Tongue (tissue), 2 donors: Measurements from ENCODE around the gene MCM8. TPM values are rescaled to one million over a fixed set of nuclear protein-coding genes. Genes with fewer than 3 reads are reported as not detected.

Source experiments
- DNase-seq: peaks from one replicate; pipeline ENCODE4 v3.0.0-alpha.2; 2015
- total RNA-seq: library from RNA; depleted of rRNA; stranded (reverse); fragments of >200 nt; gene quantifications from one replicate; pipeline ENCODE4 v1.2.3, GENCODE V29; 2014

Gene MCM8
- total RNA-seq, 1 donor from 2014 or later, result 13.5 TPM

DNA sequence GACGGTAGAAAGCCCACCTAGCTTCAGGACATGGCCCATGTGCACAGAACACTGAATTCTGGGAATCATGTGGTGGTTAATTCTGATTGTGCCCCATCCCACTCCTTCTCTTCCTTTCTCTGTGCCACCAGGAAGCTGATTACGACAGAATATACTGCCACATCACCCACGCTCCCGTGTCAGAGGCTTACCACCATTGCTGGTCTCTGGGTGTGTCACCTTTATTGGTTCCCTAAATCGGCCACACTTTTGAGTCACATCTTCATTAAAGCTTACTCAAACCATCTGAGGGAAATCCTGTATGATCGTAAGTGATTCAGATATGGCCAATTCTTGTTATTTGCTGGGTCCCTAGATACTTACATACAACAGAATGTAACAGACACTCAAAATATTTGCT, 3.2 kb upstream of the MCM8 start:
- no peak for DNase-seq

DNA sequence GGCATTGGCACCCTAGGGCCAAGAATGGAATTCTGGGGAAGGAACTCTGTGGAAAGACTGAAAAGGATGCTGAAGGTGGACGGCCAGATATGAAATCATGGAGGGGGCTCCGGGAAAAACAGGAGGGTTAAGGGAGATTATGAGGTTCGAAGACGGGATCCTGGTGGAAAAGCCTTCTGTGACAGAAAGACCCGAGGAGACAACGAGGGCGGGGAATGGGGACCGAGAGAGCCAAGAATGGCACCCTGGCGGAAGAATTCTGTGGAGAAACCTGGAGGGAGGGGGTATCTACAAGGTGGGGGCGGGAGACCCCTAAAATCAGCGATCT, 545 bp upstream of the MCM8 start:
- DNase-seq, result no peak

DNA sequence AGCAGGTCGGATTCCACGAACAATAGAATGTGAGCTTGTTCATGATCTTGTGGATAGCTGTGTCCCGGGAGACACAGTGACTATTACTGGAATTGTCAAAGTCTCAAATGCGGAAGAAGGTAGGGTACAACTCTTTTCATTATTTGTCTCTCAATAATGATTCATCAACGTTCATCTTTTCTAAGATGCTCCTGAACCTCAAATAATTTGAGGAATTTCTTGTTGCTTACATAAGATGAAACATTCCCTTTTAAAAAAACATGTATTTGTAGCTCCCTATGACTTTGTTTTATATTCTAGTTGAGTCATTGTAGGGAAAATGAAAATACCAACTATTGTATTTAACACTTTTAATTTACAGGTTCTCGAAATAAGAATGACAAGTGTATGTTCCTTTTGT, 17.0 kb downstream of the MCM8 start:
- DNase-seq, result no peak

DNA sequence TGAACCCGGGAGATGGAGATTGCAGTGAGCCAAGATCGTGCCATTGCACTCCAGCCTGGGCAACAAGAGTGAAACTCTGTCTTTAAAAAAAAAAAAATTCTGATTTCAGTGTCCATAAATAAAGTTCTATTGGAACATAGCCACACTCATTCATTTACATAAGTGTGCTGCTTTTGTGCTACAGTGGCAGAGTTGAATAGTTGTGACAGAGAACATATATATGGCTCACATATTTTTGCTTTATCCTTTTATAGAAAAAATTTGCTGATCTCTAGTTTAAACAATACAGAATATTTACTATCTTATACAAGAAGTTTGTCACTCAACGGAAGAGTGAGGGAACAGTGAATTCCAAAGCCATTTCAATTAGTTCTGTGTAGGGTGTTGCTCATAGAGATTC, 18.0 kb downstream of the MCM8 start:
- no peak for DNase-seq

DNA sequence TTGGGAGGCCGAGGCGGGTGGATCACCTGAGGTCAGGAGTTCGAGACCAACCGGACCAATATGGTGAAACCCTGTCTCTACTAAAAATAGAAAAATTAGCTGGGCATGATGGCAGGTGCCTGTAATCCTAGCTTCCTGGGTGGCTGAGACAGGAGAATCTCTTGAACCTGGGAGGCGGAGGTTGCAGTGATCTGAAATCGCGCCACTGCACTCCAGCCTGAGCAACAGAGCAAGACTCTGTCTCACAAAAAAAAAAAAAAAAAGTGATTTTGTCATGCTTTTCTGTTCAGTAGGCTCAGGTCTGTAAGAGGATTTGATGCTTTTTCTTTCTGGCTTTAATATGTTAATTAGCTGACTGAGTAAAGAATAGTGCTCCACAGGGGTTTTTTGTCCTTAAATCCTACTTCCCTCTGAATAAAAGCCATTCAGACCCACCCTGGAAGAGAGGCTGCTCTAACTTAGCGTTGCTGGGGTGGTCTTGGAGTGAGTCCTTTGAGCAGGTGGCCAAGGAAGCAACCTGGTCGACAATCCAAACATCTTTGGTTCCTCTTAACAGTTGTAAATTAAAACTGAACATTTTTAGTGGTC, 19.0 kb downstream of the MCM8 start:
- DNase-seq, result no peak

DNA sequence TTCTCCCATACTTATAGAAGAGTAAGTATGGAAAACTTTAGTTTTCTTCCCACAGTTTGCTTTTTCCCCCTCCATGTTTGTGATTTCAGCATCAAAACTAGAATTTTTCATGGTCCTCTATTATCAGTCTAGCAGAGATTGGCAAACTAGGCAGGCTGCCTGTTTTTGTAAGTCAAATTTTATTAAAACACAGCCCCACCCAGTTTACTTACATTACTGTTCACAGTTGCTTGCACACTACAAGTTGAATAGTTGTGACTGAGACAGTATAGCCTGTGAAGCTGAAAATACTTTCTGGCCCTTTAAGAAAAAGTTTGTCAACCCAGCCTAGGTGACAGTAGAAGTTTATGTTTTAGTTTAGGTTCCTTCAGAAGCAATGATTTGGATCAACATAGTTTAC, 19.5 kb downstream of the MCM8 start:
- no peak for DNase-seq

GRCh38 chr20:5970381-5970780, 19.9 kb downstream of the MCM8 start:
- DNase-seq, result no peak

- DNase-seq, result no peak
Measured at GRCh38 chr20:5971203-5971602, 20.8 kb downstream of the MCM8 start.

DNA sequence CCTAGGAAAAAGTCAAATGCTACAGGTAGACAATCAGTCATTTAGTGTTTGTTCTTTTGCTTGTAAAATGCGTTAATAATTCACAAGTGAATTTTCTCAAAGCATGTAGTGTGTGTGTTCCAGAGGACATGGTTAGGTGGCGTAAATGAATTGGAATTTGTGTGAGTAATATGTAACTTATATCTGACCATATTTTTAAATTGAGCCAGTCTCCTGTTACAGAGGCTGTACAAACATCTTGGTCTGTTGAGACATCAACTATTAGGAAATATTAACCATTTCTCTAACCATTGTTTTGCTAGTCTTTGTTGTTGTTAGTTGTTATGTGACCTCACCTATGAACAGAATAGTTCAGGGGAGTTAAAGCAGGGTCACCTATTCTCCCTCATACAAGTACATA, 22.7 kb downstream of the MCM8 start:
- DNase-seq, result no peak

DNA sequence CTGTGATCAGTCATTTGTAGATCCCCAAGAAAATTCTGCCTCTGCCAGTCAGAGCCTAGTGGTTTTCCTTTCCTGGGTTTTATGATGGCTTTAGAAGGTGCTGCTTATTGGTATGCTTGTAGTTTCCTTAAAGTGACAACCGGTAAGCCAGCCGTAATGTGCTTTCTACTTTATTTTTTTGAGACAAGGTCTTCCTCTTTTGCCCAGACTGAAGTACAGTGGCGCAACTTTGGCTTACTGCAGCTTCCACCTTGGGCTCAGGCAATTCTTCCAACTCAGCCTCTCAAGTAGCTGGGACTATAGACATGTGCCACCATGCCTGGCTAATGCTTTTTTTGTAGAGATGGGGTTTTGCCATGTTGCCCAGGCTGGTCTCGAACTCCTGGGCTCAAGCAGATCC, 23.5 kb downstream of the MCM8 start:
- DNase-seq, result no peak

DNA sequence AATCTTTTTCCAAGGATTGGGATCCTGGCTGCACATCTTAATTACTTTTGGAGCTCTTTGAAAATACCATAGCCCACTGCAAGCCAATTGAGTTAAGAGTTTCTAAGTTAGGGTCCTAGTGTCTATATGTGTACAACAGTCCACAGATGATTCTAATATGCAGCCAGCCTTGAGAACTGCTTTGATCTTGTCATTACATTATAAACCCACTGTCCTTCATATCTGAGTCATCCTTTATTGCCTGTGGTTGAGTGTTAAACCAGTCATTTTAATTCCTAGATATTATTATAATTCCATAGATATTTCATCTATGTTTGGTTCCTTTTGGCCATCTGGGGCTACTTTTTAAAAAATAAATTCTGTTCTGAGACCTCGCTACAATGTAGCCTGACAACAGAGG, 24.1 kb downstream of the MCM8 start:
- DNase-seq, result no peak

GRCh38 chr20:5975778-5976177, 25.3 kb downstream of the MCM8 start:
- no peak for DNase-seq

GRCh38 chr20:5977223-5977622, 26.8 kb downstream of the MCM8 start:
- DNase-seq, result no peak

DNA sequence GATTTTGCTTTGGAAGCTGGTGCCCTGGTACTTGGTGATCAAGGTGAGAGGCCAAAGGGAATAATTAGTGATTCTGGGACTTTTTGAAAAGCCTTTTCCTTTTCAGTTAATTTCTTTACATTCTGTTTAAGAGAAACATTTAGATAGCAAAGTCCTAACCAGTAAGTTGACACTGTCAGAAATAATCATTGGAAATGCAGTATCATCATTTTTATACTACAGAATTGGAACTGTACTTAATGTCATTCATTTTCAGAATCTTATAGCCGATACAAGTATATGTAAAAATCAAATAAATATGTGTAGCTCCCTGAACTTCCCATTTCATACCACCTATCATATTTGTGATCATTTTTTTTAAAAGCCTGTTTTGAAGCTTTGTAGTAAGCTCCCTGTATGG, 27.5 kb downstream of the MCM8 start:
- no peak for DNase-seq

- no peak for DNase-seq
Measured at GRCh38 chr20:5979801-5980200, 29.3 kb downstream of the MCM8 start.

DNA sequence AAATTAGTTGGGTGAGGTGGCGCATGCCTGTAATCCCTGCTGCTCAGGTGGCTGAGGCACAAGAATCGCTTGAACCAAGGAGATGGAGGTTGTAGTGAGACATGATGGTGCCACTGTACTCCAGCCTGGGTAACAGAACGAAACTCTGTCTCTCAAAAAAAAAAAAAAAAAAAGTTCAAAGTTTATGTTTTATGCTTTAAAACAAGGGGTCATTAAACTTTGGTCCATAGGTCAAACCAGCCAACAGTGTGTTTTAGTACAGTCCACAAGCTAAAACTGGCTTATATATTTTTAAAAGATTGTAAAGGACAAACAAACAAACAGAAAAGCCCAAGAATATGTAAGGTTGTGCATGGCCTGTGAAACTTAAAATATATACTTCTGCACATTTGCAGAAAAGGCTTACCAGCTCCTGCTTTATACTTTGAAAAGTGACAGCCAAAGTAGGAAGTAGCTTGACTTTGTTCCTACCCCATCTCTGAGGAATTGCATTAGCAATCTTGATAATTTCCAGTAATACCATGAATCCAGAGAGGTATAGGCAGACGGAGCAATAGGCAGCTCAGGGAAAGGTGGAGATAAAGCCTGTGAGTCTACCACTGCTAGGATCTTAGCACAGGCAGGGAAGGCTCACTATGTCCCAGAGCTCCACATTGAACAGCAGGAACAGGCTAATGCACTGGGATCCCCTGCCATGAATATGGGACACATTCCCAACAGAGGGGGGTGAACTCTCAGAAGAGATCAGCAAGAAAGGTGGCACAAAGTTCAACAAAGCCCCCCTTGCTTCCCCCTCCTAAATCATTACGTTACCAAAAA, 30.5 kb downstream of the MCM8 start:
- DNase-seq, result no peak

DNA sequence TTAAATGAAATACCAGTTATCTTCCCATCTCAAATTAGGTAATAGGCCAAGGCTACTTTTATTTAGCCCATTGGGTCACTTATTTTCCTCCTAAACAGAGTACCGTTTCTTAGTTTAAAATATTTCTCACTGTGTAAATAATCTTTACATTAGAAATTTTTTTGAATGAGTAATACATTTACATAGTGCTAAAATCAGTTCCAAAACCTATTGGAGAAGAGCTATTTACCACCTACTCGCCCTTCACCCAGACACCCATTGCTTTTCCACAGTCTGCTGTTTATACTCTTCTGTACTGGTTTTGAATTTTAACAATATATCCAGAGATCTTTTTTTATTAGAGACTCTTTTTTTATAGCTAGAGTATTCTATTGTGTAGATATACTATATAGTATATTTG, 36.9 kb downstream of the MCM8 start:
- DNase-seq, result no peak

- no peak for DNase-seq
Measured at GRCh38 chr20:5989539-5989938, 39.1 kb downstream of the MCM8 start.

DNA sequence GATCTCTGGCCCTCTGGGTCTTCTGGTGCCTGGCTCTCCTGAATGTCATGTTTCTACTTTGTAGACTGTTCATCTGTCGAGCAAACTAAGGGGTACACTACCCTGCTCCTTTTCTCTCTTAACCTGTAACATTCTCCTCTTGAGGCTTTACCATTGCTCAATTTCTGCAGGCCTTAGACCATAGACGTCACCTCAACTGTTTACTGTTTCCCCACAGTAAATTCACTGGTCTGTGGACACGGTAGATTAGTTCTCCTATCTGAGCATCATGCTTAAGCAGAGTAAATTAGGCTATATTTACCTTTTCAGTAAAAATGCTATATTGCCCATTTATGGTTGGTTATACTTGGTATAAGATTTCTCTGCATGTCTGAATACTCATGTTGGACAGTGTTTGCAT, 40.5 kb downstream of the MCM8 start:
- DNase-seq, result no peak

GRCh38 chr20:5991623-5992441, 41.4 kb downstream of the MCM8 start:
- no peak for DNase-seq

GRCh38 chr20:5996765-5997164, 46.3 kb downstream of the MCM8 start:
- no peak for DNase-seq

- no peak for DNase-seq
Measured at GRCh38 chr20:5999783-6000182, 49.3 kb downstream of the MCM8 start.

- DNase-seq, result no peak
Measured at GRCh38 chr20:6000871-6001270, 50.4 kb downstream of the MCM8 start.

DNA sequence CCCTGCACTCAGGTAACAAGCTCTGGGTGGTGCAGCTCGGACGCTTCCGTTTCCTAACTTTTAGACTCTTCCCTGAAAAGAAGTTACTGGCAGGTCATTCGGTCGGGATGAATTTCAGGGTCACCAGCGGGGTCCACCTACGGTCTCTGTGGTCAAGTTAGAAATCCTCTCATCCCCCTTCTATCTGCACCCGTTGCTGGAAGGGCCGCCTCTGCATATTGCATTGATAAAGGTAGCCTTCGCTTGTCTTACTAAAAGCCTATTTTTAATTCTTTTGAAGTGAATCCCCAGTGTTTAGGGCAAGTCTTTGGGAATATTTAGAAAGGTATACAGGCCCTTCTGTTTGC, 56.1 kb downstream of the MCM8 start:
- DNase-seq, result peak; percentile 17
